NCI-H2227 (cell line): ENCODE results near the gene DIO2.
A peak's percentile ranks its signal among the peaks of the same experiment; 100 is the strongest.

Experiments
- DNase-seq: peaks from one replicate; lab custom pipeline; 2025; ENCODE audit not compliant: unreplicated experiment; lab: John Stamatoyannopoulos, UW

The DIO2 gene

GRCh38 chr14:80211153-80212022 is at the start of gene DIO2:
DIO2 (minus strand) TSS chr14:80211504; CDS start chr14:80211472, 32 bp downstream.
- DNase-seq = no peak

GRCh38 chr14:80260645-80261044 is 49.3 kb upstream of the DIO2 start:
- no peak for DNase-seq

- no peak for DNase-seq
Observed at GRCh38 chr14:80239631-80240030, 28.3 kb upstream of the DIO2 start.

GRCh38 chr14:80237143-80237542 is 25.8 kb upstream of the DIO2 start:
- DNase-seq = no peak

- DNase-seq = no peak
Observed at GRCh38 chr14:80233470-80234089, 22.3 kb upstream of the DIO2 start.

GRCh38 chr14:80231702-80232101 is 20.4 kb upstream of the DIO2 start:
- no peak for DNase-seq

- no peak for DNase-seq
Observed at GRCh38 chr14:80223696-80224465, 12.6 kb upstream of the DIO2 start.

- DNase-seq = no peak
Observed at GRCh38 chr14:80216818-80217217, 5.5 kb upstream of the DIO2 start.

- DNase-seq = no peak
Observed at GRCh38 chr14:80215756-80216581, 4.7 kb upstream of the DIO2 start.

- no peak for DNase-seq
Observed at GRCh38 chr14:80215081-80215480, 3.8 kb upstream of the DIO2 start.

GRCh38 chr14:80213602-80214001 is 2.3 kb upstream of the DIO2 start:
- no peak for DNase-seq

GRCh38 chr14:80212023-80212397 is 706 bp upstream of the DIO2 start:
- DNase-seq = no peak

- no peak for DNase-seq
Observed at GRCh38 chr14:80208461-80208860, 2.8 kb downstream of the DIO2 start.

GRCh38 chr14:80206351-80207080 is 4.8 kb downstream of the DIO2 start:
- DNase-seq = no peak

- peak; percentile 13 for DNase-seq
Observed at GRCh38 chr14:80202888-80203562, 8.3 kb downstream of the DIO2 start.

- no peak for DNase-seq
Observed at GRCh38 chr14:80200093-80200492, 11.2 kb downstream of the DIO2 start.

GRCh38 chr14:80188571-80188970 is 22.7 kb downstream of the DIO2 start:
- DNase-seq = no peak

- DNase-seq = no peak
Observed at GRCh38 chr14:80186301-80186800, 25.0 kb downstream of the DIO2 start.

- DNase-seq = no peak
Observed at GRCh38 chr14:80176893-80177292, 34.4 kb downstream of the DIO2 start.
